ENCODE measurements around the gene SLC9A4. TPM values are rescaled to one million over a fixed set of nuclear protein-coding genes. Genes with fewer than 3 reads are reported as not detected.

Gene SLC9A4
- polyA plus RNA-seq (2011; rRNA removed) (not detected in 2 replicates), polyA minus RNA-seq (2011; rRNA and poly(A)+ RNA removed) (not detected in 2 replicates)

DNA sequence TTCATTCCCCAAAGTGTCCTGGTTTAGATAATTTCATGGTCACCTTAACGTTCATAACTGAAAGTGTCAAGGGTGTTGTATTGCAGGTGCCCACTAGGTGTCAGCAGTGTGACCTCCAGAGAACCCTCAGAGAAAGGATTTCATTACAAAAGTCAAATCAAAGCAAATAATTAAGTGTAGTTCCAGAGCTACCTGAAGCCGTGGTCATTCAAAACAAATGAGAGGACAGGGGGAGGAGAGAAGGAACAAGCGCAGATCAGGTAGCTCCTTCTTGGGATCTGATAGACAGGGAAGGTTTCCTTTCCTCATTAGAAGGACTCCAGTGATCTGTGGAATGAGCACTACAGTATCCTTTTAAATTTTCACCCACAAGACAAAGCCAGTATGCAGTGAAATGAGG is at the start of gene SLC9A4:
TSS of gene SLC9A4 (plus strand) at position 207 of the 400 bp plus-strand sequence. CDS start 534 bp downstream, outside the sequence.
- peak; percentile 4 for DNase-seq (ENCODE audit: low read depth)
- Histone ChIP-seq H3K27me3 (ENCODE audit: control insufficient read depth, insufficient read depth, low read length) (peaks cover 4% of the 10 kb centered on the region), H3K4me3 (ENCODE audit: low read depth, low read length) (no peak within 1 kb of the TSS), H3K36me3 (ENCODE audit: control insufficient read depth, insufficient read depth, low read length) (no peaks in the 10 kb centered on the region)
- CTCF ChIA-PET: interaction anchor here (0.6 to 11.5 kb wide), 23 partner anchors 9 to 333 kb away, joined by 3 to 124 read pairs (median 5); partner anchors contain the start of gene SLC9A2
- POLR2A ChIA-PET: no interaction called here
- peak; percentile 90 for TF ChIP-seq CTCF (IDR thresholded peaks at IDR 0.05; ENCODE audit: insufficient read depth, low read depth, low read length)

DNA sequence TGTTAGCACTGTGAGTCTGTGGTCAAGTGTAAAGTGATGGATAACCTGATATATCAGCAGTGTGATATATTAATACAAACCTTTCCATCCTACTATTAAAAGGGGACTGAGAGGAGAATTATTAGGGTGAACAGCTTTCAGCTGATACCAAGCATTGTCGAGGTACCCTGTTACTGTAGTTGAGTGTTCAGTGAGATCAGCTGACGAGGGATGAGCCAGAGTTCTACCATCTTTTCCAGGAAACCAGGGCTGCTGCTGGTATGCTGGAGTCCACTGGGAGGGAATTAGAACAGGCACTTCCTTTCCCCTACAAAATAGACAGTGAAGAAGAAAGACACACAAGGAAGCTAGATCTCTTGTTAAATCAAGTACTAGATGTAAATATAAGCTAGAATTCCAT is 49.7 kb upstream of the SLC9A4 start:
- no peak for TF ChIP-seq CTCF (IDR thresholded peaks at IDR 0.05; ENCODE audit: insufficient read depth, low read depth, low read length)
- Histone ChIP-seq H3K4me3 (ENCODE audit: low read depth, low read length) (no peak overlapping the region), H3K27me3 (ENCODE audit: control insufficient read depth, insufficient read depth, low read length) (no peaks in the 10 kb centered on the region), H3K36me3 (ENCODE audit: control insufficient read depth, insufficient read depth, low read length) (no peaks in the 10 kb centered on the region)
- ChIA-PET POLR2A (no interaction called here), CTCF (no interaction called here)
- DNase-seq (ENCODE audit: low read depth): no peak

DNA sequence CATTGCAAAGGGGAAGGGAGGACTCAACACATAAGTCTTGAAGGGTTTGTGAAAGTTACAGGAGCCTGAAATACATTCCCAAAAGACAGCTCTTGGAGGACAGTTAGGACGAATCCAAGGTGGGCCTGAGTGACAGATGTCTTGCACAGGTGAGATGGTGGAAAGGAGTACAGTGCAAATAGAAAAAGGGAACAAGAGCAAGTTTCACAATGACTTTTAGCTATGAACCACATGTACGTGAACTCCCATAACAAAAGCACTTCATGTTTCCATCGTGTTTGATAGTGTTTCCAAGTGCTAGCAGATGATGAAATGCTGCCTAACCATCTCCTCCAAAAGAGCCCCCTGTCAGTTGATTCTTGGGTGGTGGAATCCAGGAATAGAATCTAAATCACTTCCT is 48.3 kb upstream of the SLC9A4 start:
- no peak for TF ChIP-seq CTCF (IDR thresholded peaks at IDR 0.05; ENCODE audit: insufficient read depth, low read depth, low read length)
- ChIA-PET POLR2A (no interaction called here), CTCF (no interaction called here)
- Histone ChIP-seq H3K27me3 (ENCODE audit: control insufficient read depth, insufficient read depth, low read length) (no peaks in the 10 kb centered on the region), H3K4me3 (ENCODE audit: low read depth, low read length) (no peak overlapping the region), H3K36me3 (ENCODE audit: control insufficient read depth, insufficient read depth, low read length) (no peaks in the 10 kb centered on the region)
- DNase-seq (ENCODE audit: low read depth): no peak

DNA sequence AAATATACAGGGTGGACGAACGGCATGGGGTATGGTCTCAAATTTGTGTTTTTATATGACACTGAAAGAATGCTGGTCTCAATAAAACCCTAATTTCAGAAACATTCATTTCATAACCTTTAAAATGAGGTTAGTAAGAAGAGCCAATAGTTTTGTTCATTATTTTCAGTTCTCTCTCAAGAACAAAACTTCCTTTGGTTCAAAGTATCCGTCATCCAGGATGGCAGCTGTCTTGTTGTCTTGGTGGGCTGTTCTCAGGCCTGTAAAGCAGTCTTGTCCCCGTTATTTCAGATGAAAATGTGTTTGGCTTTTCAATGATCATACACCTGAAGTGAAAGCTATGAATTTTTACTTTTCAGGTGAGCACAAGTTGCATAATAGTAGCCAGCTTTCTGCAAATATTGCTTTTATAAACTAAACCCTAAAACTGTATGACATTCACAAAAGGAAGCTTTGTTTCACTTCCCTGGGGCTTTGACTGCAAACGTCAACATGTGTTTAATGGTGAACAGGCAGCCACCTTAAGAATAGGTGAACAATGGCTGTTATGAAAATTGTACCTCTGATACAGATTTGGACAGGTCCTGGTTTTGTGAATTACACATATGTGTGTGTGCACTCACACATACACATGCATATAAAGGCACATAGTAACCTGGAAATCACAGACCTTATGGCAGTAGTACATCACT is 47.4 kb upstream of the SLC9A4 start:
- no peak for DNase-seq (ENCODE audit: low read depth)
- CTCF ChIA-PET: no interaction called here
- Histone ChIP-seq H3K27me3 (ENCODE audit: control insufficient read depth, insufficient read depth, low read length) (no peaks in the 10 kb centered on the region), H3K36me3 (ENCODE audit: control insufficient read depth, insufficient read depth, low read length) (no peaks in the 10 kb centered on the region), H3K4me3 (ENCODE audit: low read depth, low read length) (no peak overlapping the region)
- POLR2A ChIA-PET: no interaction called here
- no peak for TF ChIP-seq CTCF (IDR thresholded peaks at IDR 0.05; ENCODE audit: insufficient read depth, low read depth, low read length)

DNA sequence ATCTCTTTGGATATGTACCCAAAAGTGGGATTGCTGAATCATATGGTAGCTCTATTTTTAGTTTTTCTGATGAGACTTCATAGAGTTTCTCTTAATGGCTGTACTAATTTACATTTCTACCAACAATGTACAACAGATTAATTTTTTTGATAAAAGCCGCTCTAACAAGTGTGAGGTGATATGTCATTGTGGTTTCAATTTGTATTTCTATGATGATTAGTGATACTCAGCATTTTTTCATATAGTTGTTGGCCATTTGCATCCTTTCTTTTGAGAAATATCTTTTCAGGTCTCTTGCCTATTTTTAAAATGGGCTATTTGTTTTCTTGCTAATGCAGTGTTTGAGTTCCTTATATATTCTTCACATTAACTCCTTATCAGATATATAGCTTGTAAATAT is 45.8 kb upstream of the SLC9A4 start:
- Histone ChIP-seq H3K36me3 (ENCODE audit: control insufficient read depth, insufficient read depth, low read length) (no peaks in the 10 kb centered on the region), H3K27me3 (ENCODE audit: control insufficient read depth, insufficient read depth, low read length) (no peaks in the 10 kb centered on the region), H3K4me3 (ENCODE audit: low read depth, low read length) (no peak overlapping the region)
- TF ChIP-seq CTCF (IDR thresholded peaks at IDR 0.05; ENCODE audit: insufficient read depth, low read depth, low read length): no peak
- no peak for DNase-seq (ENCODE audit: low read depth)
- ChIA-PET POLR2A (interaction anchor here (0.6 kb wide), 1 partner anchor 12 kb away, joined by 4 read pairs; no protein-coding TSS in a partner anchor), CTCF (no interaction called here)
